Measurements from ENCODE around the gene XRCC5.

GRCh38 chr2:216069028-216069427, 40.1 kb upstream of the XRCC5 start:
- TF ChIP-seq POLR2A (IDR thresholded peaks at IDR 0.05; ENCODE audit: low read depth, low read length) (no peak), CTCF (IDR thresholded peaks at IDR 0.05 in 2 of 3, conservative IDR thresholded peaks at IDR 0.05 in 1 of 3; ENCODE audit: control insufficient read depth in 2 of 3, extremely low read depth in 1 of 3, insufficient read depth in 1 of 3, low read depth in 3 of 3, low read length in 3 of 3) (no peak), MAX (IDR thresholded peaks at IDR 0.05; ENCODE audit: low read depth, low read length) (no peak), REST (IDR thresholded peaks at IDR 0.05; ENCODE audit: low read depth, low read length) (no peak), CHD1 (IDR thresholded peaks at IDR 0.05; ENCODE audit: low read depth, low read length) (no peak), EP300 (IDR thresholded peaks at IDR 0.05; ENCODE audit: borderline replicate concordance in 1 of 2, control insufficient read depth in 1 of 2, low read depth in 2 of 2, low read length in 2 of 2) (no peak), ZBTB33 (IDR thresholded peaks at IDR 0.05) (no peak), ATF3 (IDR thresholded peaks at IDR 0.05; ENCODE audit: borderline replicate concordance, extremely low read depth, low read depth, low read length) (no peak), CBX5 (IDR thresholded peaks at IDR 0.05; ENCODE audit: low read depth) (no peak), CHD2 (IDR thresholded peaks at IDR 0.05; ENCODE audit: borderline replicate concordance, low read depth, low read length) (no peak), YY1 (IDR thresholded peaks at IDR 0.05; ENCODE audit: low read depth, low read length) (no peak), POLR2AphosphoS2 (IDR thresholded peaks at IDR 0.05; ENCODE audit: low read depth, low read length) (no peak), FOXM1 (IDR thresholded peaks at IDR 0.05; ENCODE audit: low read depth, low read length) (no peak), SIN3A (IDR thresholded peaks at IDR 0.05; ENCODE audit: low read depth, low read length) (no peak)

Measured in GM12878 (cell line).